SK-N-SH treated with all-trans-retinoic acid at 6 μM for 48 hours (cell line): Measurements from ENCODE around the gene C12orf60.

Experiments used
- CREB5 ChIP-seq: fragments of 250-450 bp; sonication (Bioruptor Pico); IDR thresholded peaks from 2 replicates; pipeline ENCODE4 v1.5.1; 2020; ENCODE audit warnings: low read depth, mild to moderate bottlenecking, moderate library complexity
- ESRRG ChIP-seq: fragments of 250-450 bp; sonication (Bioruptor Pico); IDR thresholded peaks from 2 replicates; pipeline ENCODE4 v1.6.1; 2021; ENCODE audit warnings: mild to moderate bottlenecking
- GLIS3 ChIP-seq: fragments of 250-450 bp; sonication (Bioruptor Pico); IDR thresholded peaks from 2 replicates; pipeline ENCODE4 v1.5.0; 2020; ENCODE audit warnings: mild to moderate bottlenecking, moderate library complexity
- PATZ1 ChIP-seq: fragments of 250-450 bp; sonication (Bioruptor Pico); IDR thresholded peaks from 2 replicates; pipeline ENCODE4 v1.8.0; 2020; ENCODE audit warnings: mild to moderate bottlenecking, moderate library complexity, borderline replicate concordance
- RARB ChIP-seq: fragments of 250-450 bp; sonication (Bioruptor Pico); IDR thresholded peaks from 2 replicates; pipeline ENCODE4 v1.8.0; 2021; ENCODE audit warnings: mild to moderate bottlenecking, moderate library complexity
- TOX ChIP-seq: fragments of 250-450 bp; sonication (Bioruptor Pico); IDR thresholded peaks from 2 replicates; pipeline ENCODE4 v1.8.0; 2021; ENCODE audit warnings: mild to moderate bottlenecking, moderate library complexity, borderline replicate concordance
- ZFP3 ChIP-seq: fragments of 250-450 bp; sonication (Bioruptor Pico); IDR thresholded peaks from 2 replicates; pipeline ENCODE4 v1.5.0; 2020; ENCODE audit warnings: mild to moderate bottlenecking, moderate library complexity

- TF ChIP-seq CREB5 (CRISPR knock-in tag): no peak
- no peak for TF ChIP-seq ZFP3 (CRISPR knock-in tag)
- TF ChIP-seq PATZ1 (CRISPR knock-in tag): no peak
- no peak for TF ChIP-seq RARB
- no peak for TF ChIP-seq TOX
- TF ChIP-seq ESRRG: no peak
- TF ChIP-seq GLIS3: no peak
These were observed 31.0 kb downstream of the C12orf60 start for GRCh38 chr12:14834509-14834908.
